22Rv1 (cell line): ENCODE results near the gene TBCCD1.

Source experiments
- ZFX ChIP-seq: fragments of 450-650 bp; IDR thresholded peaks from 2 replicates; pipeline ENCODE4 v1.6.1; 2017; ENCODE audit warnings: antibody characterized with exemption, borderline replicate concordance
- TF ChIP-seq, protein P1 (sequence below): fragments of 450-650 bp; IDR thresholded peaks from 2 replicates; pipeline ENCODE4 v1.5.1; 2017; ENCODE audit warnings: mild to moderate bottlenecking

DNA sequence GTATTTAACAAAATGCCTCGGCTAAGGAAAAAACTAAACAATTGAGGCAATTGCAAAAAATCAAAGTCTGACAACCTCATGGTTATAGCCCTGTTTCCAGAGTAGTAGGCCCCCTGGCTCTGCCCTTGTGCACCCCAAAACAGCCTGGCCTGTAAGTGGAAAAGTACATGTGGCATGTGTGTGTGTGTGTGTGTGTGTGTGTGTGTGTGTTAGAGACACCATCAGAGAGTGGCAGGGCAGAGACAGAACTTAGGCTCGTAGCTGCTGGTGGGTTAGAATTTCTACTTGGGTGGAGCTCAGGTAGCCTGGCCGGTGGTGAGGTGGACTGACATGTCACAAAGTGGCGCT lies 31.6 kb upstream of the TBCCD1 start:
- TF ChIP-seq, protein P1, sequence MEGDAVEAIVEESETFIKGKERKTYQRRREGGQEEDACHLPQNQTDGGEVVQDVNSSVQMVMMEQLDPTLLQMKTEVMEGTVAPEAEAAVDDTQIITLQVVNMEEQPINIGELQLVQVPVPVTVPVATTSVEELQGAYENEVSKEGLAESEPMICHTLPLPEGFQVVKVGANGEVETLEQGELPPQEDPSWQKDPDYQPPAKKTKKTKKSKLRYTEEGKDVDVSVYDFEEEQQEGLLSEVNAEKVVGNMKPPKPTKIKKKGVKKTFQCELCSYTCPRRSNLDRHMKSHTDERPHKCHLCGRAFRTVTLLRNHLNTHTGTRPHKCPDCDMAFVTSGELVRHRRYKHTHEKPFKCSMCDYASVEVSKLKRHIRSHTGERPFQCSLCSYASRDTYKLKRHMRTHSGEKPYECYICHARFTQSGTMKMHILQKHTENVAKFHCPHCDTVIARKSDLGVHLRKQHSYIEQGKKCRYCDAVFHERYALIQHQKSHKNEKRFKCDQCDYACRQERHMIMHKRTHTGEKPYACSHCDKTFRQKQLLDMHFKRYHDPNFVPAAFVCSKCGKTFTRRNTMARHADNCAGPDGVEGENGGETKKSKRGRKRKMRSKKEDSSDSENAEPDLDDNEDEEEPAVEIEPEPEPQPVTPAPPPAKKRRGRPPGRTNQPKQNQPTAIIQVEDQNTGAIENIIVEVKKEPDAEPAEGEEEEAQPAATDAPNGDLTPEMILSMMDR: no peak
- TF ChIP-seq ZFX: no peak
